ENCODE results near the gene UBXN6.

UBXN6 gene

GRCh38 chr19:4493104-4493928, 35.7 kb upstream of the UBXN6 start:
- DNase-seq (ENCODE audit: low read depth, low spot score): no peak

- DNase-seq (ENCODE audit: low read depth, low spot score): no peak
Observed at GRCh38 chr19:4492337-4493103, 34.9 kb upstream of the UBXN6 start.

GRCh38 chr19:4491446-4491845, 33.9 kb upstream of the UBXN6 start:
- no peak for DNase-seq (ENCODE audit: low read depth, low spot score)

GRCh38 chr19:4488496-4488895, 30.9 kb upstream of the UBXN6 start:
- DNase-seq (ENCODE audit: low read depth, low spot score): no peak

GRCh38 chr19:4487572-4487971, 30.0 kb upstream of the UBXN6 start:
- no peak for DNase-seq (ENCODE audit: low read depth, low spot score)

- no peak for DNase-seq (ENCODE audit: low read depth, low spot score)
Observed at GRCh38 chr19:4483385-4483784, 25.8 kb upstream of the UBXN6 start.

GRCh38 chr19:4482721-4483364, 25.2 kb upstream of the UBXN6 start:
- no peak for DNase-seq (ENCODE audit: low read depth, low spot score)

- no peak for DNase-seq (ENCODE audit: low read depth, low spot score)
Observed at GRCh38 chr19:4477034-4477801, 19.6 kb upstream of the UBXN6 start.

GRCh38 chr19:4474514-4475022, 17.0 kb upstream of the UBXN6 start:
- DNase-seq (ENCODE audit: low read depth, low spot score): no peak

- no peak for DNase-seq (ENCODE audit: low read depth, low spot score)
Observed at GRCh38 chr19:4473763-4474513, 16.3 kb upstream of the UBXN6 start.

- DNase-seq (ENCODE audit: low read depth, low spot score): no peak
Observed at GRCh38 chr19:4473011-4473762, 15.6 kb upstream of the UBXN6 start.

- DNase-seq (ENCODE audit: low read depth, low spot score): no peak
Observed at GRCh38 chr19:4472174-4472974, 14.8 kb upstream of the UBXN6 start, which contains the start of gene HDGFL2. HDGFL2 (plus strand) TSS chr19:4472297; CDS start chr19:4472351, 54 bp downstream.

- DNase-seq (ENCODE audit: low read depth, low spot score): peak; percentile 100
Observed at GRCh38 chr19:4471403-4472173, 14.0 kb upstream of the UBXN6 start.

- DNase-seq (ENCODE audit: low read depth, low spot score): no peak
Observed at GRCh38 chr19:4467835-4468234, 10.2 kb upstream of the UBXN6 start.

GRCh38 chr19:4464815-4465581, 7.4 kb upstream of the UBXN6 start:
- DNase-seq (ENCODE audit: low read depth, low spot score): no peak

- no peak for DNase-seq (ENCODE audit: low read depth, low spot score)
Observed at GRCh38 chr19:4456843-4457653, 546 bp downstream of the UBXN6 start.

- no peak for DNase-seq (ENCODE audit: low read depth, low spot score)
Observed at GRCh38 chr19:4456476-4456842, 1.1 kb downstream of the UBXN6 start.

Measured in smooth muscle cell of the brain vasculature (primary cell).